ES-I3 (cell line): ENCODE results near the gene RANBP9.

Experiments
- H3K36me3 ChIP-seq: 2 replicates; pipeline ENCODE4 v1.6.1; 2013; ENCODE audit warnings: mild to moderate bottlenecking, low read length, control low read depth, moderate library complexity; ENCODE audit not compliant: insufficient read depth
- H3K4me1 ChIP-seq: 2 replicates; pipeline ENCODE4 v1.6.1; 2013; ENCODE audit warnings: mild to moderate bottlenecking, control low read depth, low read length; ENCODE audit not compliant: insufficient read depth
- H3K9ac ChIP-seq: 2 replicates; pipeline ENCODE4 v1.6.1; 2013; ENCODE audit warnings: low read depth, mild to moderate bottlenecking, low read length, moderate library complexity
- H3K9me3 ChIP-seq: 2 replicates; pipeline ENCODE4 v1.6.1; 2013; ENCODE audit warnings: mild to moderate bottlenecking, low read length, moderate library complexity; ENCODE audit not compliant: control insufficient read depth, insufficient read depth

RANBP9 gene

GRCh38 chr6:13698715-13699114, 12.9 kb downstream of the RANBP9 start:
- Histone ChIP-seq H3K9me3 (no peaks in the 10 kb centered on the region), H3K4me1 (0 out of 2 replicates have a peak, but pooled peaks cover 4% of the 10 kb centered on the region), H3K9ac (no peak overlapping the region), H3K36me3 (no peaks in the 10 kb centered on the region)

DNA sequence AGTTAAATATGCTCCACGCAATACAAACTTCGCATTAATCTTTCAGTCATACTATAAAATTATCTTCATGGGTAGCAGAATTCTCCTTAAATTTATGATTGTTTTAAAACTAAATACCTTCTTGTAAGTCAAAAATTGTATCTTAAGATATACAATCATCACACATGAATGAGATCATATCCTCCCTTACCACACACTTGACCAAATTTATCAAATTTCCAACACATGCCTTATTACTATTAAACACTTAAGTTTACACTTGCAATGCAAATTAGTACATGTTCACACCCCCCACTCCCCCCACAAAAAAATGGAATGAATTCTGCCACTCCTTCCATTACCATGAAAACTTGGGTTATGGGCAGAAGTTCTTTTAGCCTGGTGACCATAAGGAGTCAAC, 13.8 kb downstream of the RANBP9 start:
- Histone ChIP-seq H3K9ac (no peak overlapping the region), H3K9me3 (no peaks in the 10 kb centered on the region), H3K4me1 (0 out of 2 replicates have a peak, but pooled peaks cover 4% of the 10 kb centered on the region), H3K36me3 (no peaks in the 10 kb centered on the region)

- H3K4me1 ChIP-seq: 0 out of 2 replicates have a peak, but pooled peaks cover 4% of the 10 kb centered on the region
- no peak overlapping the region for H3K9ac ChIP-seq
- H3K9me3 ChIP-seq: no peaks in the 10 kb centered on the region
- no peaks in the 10 kb centered on the region for H3K36me3 ChIP-seq
Observed at GRCh38 chr6:13696226-13696625, 15.4 kb downstream of the RANBP9 start.

DNA sequence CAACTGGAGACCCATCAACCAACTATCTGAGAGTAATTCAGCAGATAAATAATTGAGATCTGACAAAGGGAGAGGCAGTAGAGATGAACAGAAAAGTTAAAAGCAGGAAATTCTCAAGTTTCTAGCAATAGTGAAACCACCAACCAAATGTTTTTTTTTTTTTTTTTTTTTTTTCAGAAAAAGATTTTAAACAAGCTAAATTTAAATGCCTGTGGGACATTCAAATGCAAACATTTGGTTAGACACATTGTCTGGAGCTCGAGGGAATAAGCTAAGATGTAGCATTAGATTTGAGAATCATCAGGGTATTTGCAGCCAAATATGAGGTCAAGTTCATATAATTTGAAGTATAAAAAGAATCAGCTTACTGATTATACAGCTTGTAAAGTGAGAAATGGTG, 16.4 kb downstream of the RANBP9 start:
- Histone ChIP-seq H3K36me3 (no peaks in the 10 kb centered on the region), H3K4me1 (0 out of 2 replicates have a peak, but pooled peaks cover 4% of the 10 kb centered on the region), H3K9ac (no peak overlapping the region), H3K9me3 (no peaks in the 10 kb centered on the region)

- Histone ChIP-seq H3K9me3 (no peaks in the 10 kb centered on the region), H3K4me1 (0 out of 2 replicates have a peak, but pooled peaks cover 4% of the 10 kb centered on the region), H3K36me3 (no peaks in the 10 kb centered on the region), H3K9ac (no peak overlapping the region)
Observed at GRCh38 chr6:13694562-13694961, 17.1 kb downstream of the RANBP9 start.

DNA sequence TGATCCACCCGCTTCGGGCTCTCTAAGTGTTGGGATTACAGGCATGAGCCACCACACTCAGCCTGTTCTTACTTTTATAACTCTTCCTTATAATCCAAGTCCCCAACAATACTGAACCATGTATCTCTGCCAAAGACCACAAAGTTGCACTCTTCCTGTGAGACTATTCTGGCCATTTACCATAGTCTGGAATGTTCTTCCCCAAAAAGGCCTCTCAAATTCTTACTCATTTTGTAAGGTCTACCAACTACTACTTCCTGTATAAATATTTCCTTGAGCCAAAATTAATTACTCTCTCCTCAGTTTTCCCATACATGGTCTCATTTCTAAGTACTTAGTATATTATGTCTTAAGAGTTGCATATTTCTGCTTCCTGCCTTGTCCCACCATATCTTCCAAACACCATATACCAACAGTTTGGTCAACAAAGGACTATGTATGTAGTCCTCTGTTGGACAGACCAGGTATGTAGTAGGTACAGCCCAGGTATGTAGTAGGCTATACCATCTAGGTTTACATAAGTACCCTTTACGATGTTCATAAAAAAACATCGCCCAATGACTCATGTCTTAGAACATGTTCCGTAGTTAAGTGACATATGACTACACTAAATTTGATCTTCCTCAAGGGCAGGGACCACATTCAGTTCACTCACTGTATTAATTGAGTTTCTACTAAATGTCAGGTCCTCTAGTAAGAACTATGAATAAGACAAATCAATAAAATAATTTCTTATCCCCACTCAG, 22.0 kb downstream of the RANBP9 start:
- no peaks in the 10 kb centered on the region for H3K4me1 ChIP-seq

DNA sequence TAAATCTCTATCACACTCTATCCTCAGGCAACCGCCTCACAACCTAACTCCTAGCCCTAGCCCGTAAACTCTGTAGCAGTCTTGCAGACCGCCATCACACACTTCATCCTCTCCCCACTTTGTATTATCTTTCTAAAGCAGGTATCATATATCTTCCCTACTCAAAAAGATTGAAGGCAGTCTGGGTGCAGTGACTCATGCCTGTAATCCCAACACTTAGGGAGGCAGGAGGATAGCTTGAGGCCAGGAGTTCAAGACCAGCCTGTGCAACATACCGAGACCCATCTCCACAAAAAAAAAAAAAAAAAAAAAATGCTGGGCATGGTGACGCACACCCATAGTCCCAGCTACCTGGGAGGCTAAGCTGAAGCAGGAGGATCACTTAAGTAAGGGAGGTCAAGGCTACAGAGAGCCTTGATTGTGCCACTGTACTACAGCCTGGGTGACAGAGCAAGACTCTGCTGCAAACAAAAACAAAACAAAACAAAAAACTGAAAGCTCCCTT, 22.9 kb downstream of the RANBP9 start:
- no peaks in the 10 kb centered on the region for H3K4me1 ChIP-seq
- H3K9ac ChIP-seq: no peak overlapping the region
- H3K36me3 ChIP-seq: no peaks in the 10 kb centered on the region
- H3K9me3 ChIP-seq: no peaks in the 10 kb centered on the region

More for the DNA sequence above, 22.0 kb downstream of the RANBP9 start:
- H3K9me3 ChIP-seq: no peaks in the 10 kb centered on the region
- H3K9ac ChIP-seq: no peak overlapping the region
- no peaks in the 10 kb centered on the region for H3K36me3 ChIP-seq

- no peaks in the 10 kb centered on the region for H3K9me3 ChIP-seq
- H3K9ac ChIP-seq: no peak overlapping the region
- no peaks in the 10 kb centered on the region for H3K4me1 ChIP-seq
- H3K36me3 ChIP-seq: no peaks in the 10 kb centered on the region
Observed at GRCh38 chr6:13687917-13688351, 23.7 kb downstream of the RANBP9 start.

- no peaks in the 10 kb centered on the region for H3K36me3 ChIP-seq
- no peak overlapping the region for H3K9ac ChIP-seq
- H3K9me3 ChIP-seq: no peaks in the 10 kb centered on the region; the same call in 1 of the 2 replicates
- H3K4me1 ChIP-seq: no peaks in the 10 kb centered on the region
Observed at GRCh38 chr6:13684855-13685254, 26.8 kb downstream of the RANBP9 start.

- Histone ChIP-seq H3K9ac (no peak overlapping the region), H3K9me3 (no peaks in the 10 kb centered on the region; the same call in 1 of the 2 replicates), H3K4me1 (no peaks in the 10 kb centered on the region), H3K36me3 (no peaks in the 10 kb centered on the region)
Observed at GRCh38 chr6:13683038-13683437, 28.6 kb downstream of the RANBP9 start.

DNA sequence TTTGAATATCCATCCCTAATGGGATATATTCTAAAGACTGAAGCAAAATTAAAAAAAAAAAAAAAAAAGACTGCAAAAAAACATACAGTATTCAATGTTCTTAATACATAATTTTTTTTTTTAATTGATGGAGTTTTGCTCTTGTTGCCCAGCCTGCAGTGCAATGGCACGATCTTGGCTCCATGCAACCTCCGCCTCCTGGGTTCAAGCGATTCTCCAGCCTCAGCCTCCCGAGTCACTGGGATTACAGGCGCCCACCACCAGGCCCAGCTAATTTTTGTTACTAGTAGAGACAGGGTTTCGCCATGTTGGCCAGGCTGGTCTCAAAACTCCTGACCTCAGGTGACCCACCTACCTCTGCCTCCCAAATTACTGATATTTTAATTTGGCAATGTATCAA, 29.3 kb downstream of the RANBP9 start:
- Histone ChIP-seq H3K36me3 (no peaks in the 10 kb centered on the region), H3K9me3 (no peaks in the 10 kb centered on the region; the same call in 1 of the 2 replicates), H3K4me1 (no peaks in the 10 kb centered on the region), H3K9ac (no peak overlapping the region)

GRCh38 chr6:13681305-13682061, 30.2 kb downstream of the RANBP9 start:
- H3K9ac ChIP-seq: no peak overlapping the region
- no peaks in the 10 kb centered on the region; the same call in 1 of the 2 replicates for H3K9me3 ChIP-seq
- H3K36me3 ChIP-seq: no peaks in the 10 kb centered on the region
- no peaks in the 10 kb centered on the region for H3K4me1 ChIP-seq

DNA sequence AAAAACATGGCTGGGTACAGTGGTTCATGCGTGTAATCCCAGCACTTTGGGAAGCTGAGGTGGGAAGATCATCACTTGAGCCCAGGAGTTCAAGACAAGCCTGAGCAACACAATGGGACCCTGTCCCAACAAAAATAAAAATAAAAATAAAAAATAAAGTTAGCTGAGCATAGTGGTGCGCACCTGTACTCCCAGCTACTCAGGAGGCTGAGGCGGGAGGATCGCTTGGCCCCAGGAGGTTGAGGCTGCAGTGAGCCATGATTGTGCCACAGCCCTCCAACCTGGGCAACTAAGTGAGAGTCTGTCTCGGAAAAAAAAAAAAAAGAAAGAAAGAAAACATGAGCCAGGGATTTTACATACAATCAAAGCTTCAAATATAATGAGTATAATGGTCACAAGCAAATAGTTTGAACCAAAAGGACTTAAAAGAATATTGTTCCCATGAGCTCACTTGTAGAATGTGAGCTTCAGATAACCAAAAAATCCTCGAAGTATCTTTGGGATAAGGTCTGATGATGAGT, 31.1 kb downstream of the RANBP9 start:
- no peaks in the 10 kb centered on the region; the same call in 1 of the 2 replicates for H3K9me3 ChIP-seq
- no peaks in the 10 kb centered on the region for H3K4me1 ChIP-seq
- H3K9ac ChIP-seq: no peak overlapping the region
- H3K36me3 ChIP-seq: no peaks in the 10 kb centered on the region

- no peaks in the 10 kb centered on the region; the same call in 1 of the 2 replicates for H3K9me3 ChIP-seq
- H3K4me1 ChIP-seq: no peaks in the 10 kb centered on the region
- no peak overlapping the region for H3K9ac ChIP-seq
- H3K36me3 ChIP-seq: no peaks in the 10 kb centered on the region
Observed at GRCh38 chr6:13679996-13680395, 31.6 kb downstream of the RANBP9 start.
